Mesenchymal stem cell (in vitro differentiated cells and primary cell): Measurements from ENCODE around the gene TBC1D17.

ENCODE experiments used
- DNase-seq: peaks from one replicate; pipeline ENCODE4 v3.0.0-alpha.2; 2013
- H2AFZ ChIP-seq: one replicate; pipeline ENCODE4 v1.6.1; 2013; ENCODE audit warnings: low read depth, mild to moderate bottlenecking, control low read depth, inconsistent platforms, low read length, moderate library complexity
- H2AK5ac ChIP-seq: 2 replicates; pipeline ENCODE4 v1.6.1; 2013; ENCODE audit warnings: low read length, moderate library complexity, mild to moderate bottlenecking, inconsistent platforms; ENCODE audit not compliant: severe bottlenecking
- H2BK120ac ChIP-seq: one replicate; pipeline ENCODE4 v1.6.1; 2013; ENCODE audit warnings: low read depth, mild to moderate bottlenecking, inconsistent platforms, low read length, moderate library complexity
- H2BK12ac ChIP-seq, 2 experiments: one replicate each; pipeline ENCODE4 v1.6.1; 2013; ENCODE audit warnings: inconsistent platforms in 2 of 2, low read length in 2 of 2, mild to moderate bottlenecking in 2 of 2, moderate library complexity in 2 of 2, control low read depth in 1 of 2
- H2BK15ac ChIP-seq: one replicate; pipeline ENCODE4 v1.6.1; 2013; ENCODE audit warnings: mild to moderate bottlenecking, low read depth, inconsistent platforms; ENCODE audit not compliant: poor library complexity, severe bottlenecking
- H2BK5ac ChIP-seq: 2 replicates; pipeline ENCODE4 v1.6.1; 2013; ENCODE audit warnings: low read depth, mild to moderate bottlenecking, low read length, control low read depth, inconsistent platforms; ENCODE audit not compliant: poor library complexity, severe bottlenecking
- H3K14ac ChIP-seq, 2 experiments: one replicate each; pipeline ENCODE4 v1.6.1; 2013; ENCODE audit warnings: inconsistent platforms in 2 of 2, low read length in 2 of 2, control low read depth in 1 of 2, mild to moderate bottlenecking in 1 of 2, moderate library complexity in 1 of 2
- H3K18ac ChIP-seq, 2 experiments: one replicate each; pipeline ENCODE4 v1.6.1; 2013; ENCODE audit warnings: inconsistent platforms in 2 of 2, low read length in 2 of 2, control low read depth in 1 of 2, low read depth in 1 of 2, mild to moderate bottlenecking in 1 of 2
- H3K23ac ChIP-seq, 2 experiments: one replicate each; pipeline ENCODE4 v1.6.1; 2013; ENCODE audit warnings: inconsistent platforms in 2 of 2, low read length in 2 of 2, mild to moderate bottlenecking in 2 of 2, moderate library complexity in 2 of 2, control low read depth in 1 of 2
- H3K27ac ChIP-seq: 2 replicates; pipeline ENCODE4 v1.5.1; 2013; ENCODE audit warnings: mild to moderate bottlenecking, moderate library complexity, low read length, control low read depth, inconsistent platforms; ENCODE audit not compliant: poor library complexity, severe bottlenecking
- H3K27me3 ChIP-seq, 2 experiments: 2 replicates each; pipeline versions ENCODE4 v1.6.1 to v1.7.0; 2013; ENCODE audit warnings: low read length in 2 of 2, mild to moderate bottlenecking in 2 of 2, moderate library complexity in 2 of 2, control low read depth in 1 of 2, inconsistent platforms in 1 of 2; ENCODE audit not compliant: control insufficient read depth in 1 of 2, insufficient read depth in 1 of 2
- H3K36me3 ChIP-seq, 2 experiments: 2 replicates each; pipeline versions ENCODE4 v1.6.1 to v1.7.0; 2013; ENCODE audit warnings: low read length in 2 of 2, control low read depth in 1 of 2, inconsistent platforms in 1 of 2, low read depth in 1 of 2, mild to moderate bottlenecking in 1 of 2; ENCODE audit not compliant: insufficient read depth in 2 of 2, control insufficient read depth in 1 of 2
- H3K4ac ChIP-seq, 2 experiments: one replicate each; pipeline ENCODE4 v1.6.1; 2013; ENCODE audit warnings: inconsistent platforms in 2 of 2, low read length in 2 of 2, mild to moderate bottlenecking in 2 of 2, moderate library complexity in 2 of 2, control low read depth in 1 of 2, low read depth in 1 of 2
- H3K4me1 ChIP-seq: 2 replicates; pipeline ENCODE4 v1.6.1; 2013; ENCODE audit warnings: low read depth, low read length, control low read depth; ENCODE audit not compliant: control insufficient read depth, insufficient read depth
- H3K4me2 ChIP-seq: 2 replicates; pipeline ENCODE4 v1.6.1; 2013; ENCODE audit warnings: low read length, mild to moderate bottlenecking, inconsistent platforms; ENCODE audit not compliant: poor library complexity, severe bottlenecking
- H3K4me3 ChIP-seq, 2 experiments: 2 replicates each; pipeline versions ENCODE4 v1.5.1 to v1.7.0; 2013; ENCODE audit warnings: low read length in 2 of 2, mild to moderate bottlenecking in 2 of 2, control low read depth in 1 of 2, low read depth in 1 of 2; ENCODE audit not compliant: insufficient read depth in 1 of 2
- H3K79me1 ChIP-seq: replicated peaks from 2 replicates; pipeline ENCODE4 v1.6.1; 2013; ENCODE audit warnings: mild to moderate bottlenecking, control low read depth, low read length, inconsistent platforms; ENCODE audit not compliant: poor library complexity, severe bottlenecking
- H3K9ac ChIP-seq: 2 replicates; pipeline ENCODE4 v1.7.0; 2013; ENCODE audit warnings: mild to moderate bottlenecking, low read length, moderate library complexity
- H3K9me3 ChIP-seq: 2 replicates; pipeline ENCODE4 v1.7.0; 2013; ENCODE audit warnings: mild to moderate bottlenecking, low read length; ENCODE audit not compliant: control insufficient read depth
- H4K8ac ChIP-seq: one replicate; pipeline ENCODE4 v1.6.1; 2013; ENCODE audit warnings: inconsistent platforms, mild to moderate bottlenecking, low read length, moderate library complexity
- H4K91ac ChIP-seq: one replicate; pipeline ENCODE4 v1.6.1; 2013; ENCODE audit warnings: mild to moderate bottlenecking, low read length, inconsistent platforms
- WGBS: methylation state at CpG from one replicate; pipeline ENCODE4 v1.1.7; 2013; ENCODE audit warnings: mixed read lengths; 5-methylcytosine and 5-hydroxymethylcytosine counted together

Gene TBC1D17

GRCh38 chr19:49929611-49930482 is 52.3 kb downstream of the TBC1D17 start:
- Histone ChIP-seq H2BK15ac (no peak overlapping the region), H2BK12ac (peak overlapping the region in 1 of 2 experiments; percentile 17), H3K27ac (peak overlapping the region; percentile 84), H2BK5ac (peak overlapping the region; percentile 60), H3K4me1 (peaks cover 16% of the 10 kb centered on the region), H2BK120ac (peak overlapping the region; percentile 21), H3K14ac (peak overlapping the region in 1 of 2 experiments; percentile 87), H3K36me3 (peaks cover 37 to 38% of the 10 kb centered on the region in 2 experiments), H3K18ac (peak overlapping the region; percentile 96 to 97), H3K9ac (peak overlapping the region; percentile 97), H2AK5ac (no peak overlapping the region), H4K91ac (peak overlapping the region; percentile 96), H3K9me3 (no peaks in the 10 kb centered on the region), H4K8ac (peak overlapping the region; percentile 91), H3K27me3 (no peaks in the 10 kb centered on the region), H3K79me1 (peaks cover 21% of the 10 kb centered on the region), H2AFZ (peak overlapping the region; percentile 59), H3K4me2 (peak overlapping the region; percentile 90), H3K4me3 (peak overlapping the region; percentile 82 to 98), H3K4ac (peak overlapping the region in 1 of 2 experiments; percentile 29), H3K23ac (no peak overlapping the region)
- DNase-seq: peak; percentile 97
- 4% methylated on average over 40 of the region's 43 CpGs for WGBS

- H3K4me2 ChIP-seq: peak overlapping the region; percentile 90
- H3K18ac ChIP-seq: peak overlapping the region in 1 of 2 experiments; percentile 52
- H3K27ac ChIP-seq: no peak overlapping the region
- no peaks in the 10 kb centered on the region for H3K9me3 ChIP-seq
- peaks cover 16% of the 10 kb centered on the region for H3K4me1 ChIP-seq
- peaks cover 33 to 37% of the 10 kb centered on the region in 2 experiments for H3K36me3 ChIP-seq
- H2BK12ac ChIP-seq: peak overlapping the region in 1 of 2 experiments; percentile 61
- peak overlapping the region; percentile 8 for H2AK5ac ChIP-seq
- no peak overlapping the region for H2BK15ac ChIP-seq
- H3K23ac ChIP-seq: no peak overlapping the region
- H3K14ac ChIP-seq: no peak overlapping the region
- H3K4ac ChIP-seq: no peak overlapping the region
- peak overlapping the region; percentile 3 for H4K8ac ChIP-seq
- peaks cover 19% of the 10 kb centered on the region for H3K79me1 ChIP-seq
- H3K9ac ChIP-seq: no peak overlapping the region
- H3K4me3 ChIP-seq: peak overlapping the region in 1 of 2 experiments; percentile 35
- no peak overlapping the region for H2BK120ac ChIP-seq
- H2BK5ac ChIP-seq: no peak overlapping the region
- no peaks in the 10 kb centered on the region for H3K27me3 ChIP-seq
- H4K91ac ChIP-seq: peak overlapping the region; percentile 89
- no peak overlapping the region for H2AFZ ChIP-seq
- WGBS: 75% methylated on average over 15 of the region's 15 CpGs
- DNase-seq: peak; percentile 12
These were observed 53.0 kb downstream of the TBC1D17 start for GRCh38 chr19:49930483-49931011.

- Histone ChIP-seq H2BK15ac (no peak overlapping the region), H3K9me3 (no peaks in the 10 kb centered on the region), H4K8ac (no peak overlapping the region), H3K4me3 (no peak overlapping the region), H3K36me3 (peaks cover 28 to 37% of the 10 kb centered on the region in 2 experiments), H2BK120ac (no peak overlapping the region), H2BK12ac (no peak overlapping the region), H3K4me2 (no peak overlapping the region), H3K23ac (no peak overlapping the region), H3K79me1 (peaks cover 19% of the 10 kb centered on the region), H2AFZ (no peak overlapping the region), H3K18ac (no peak overlapping the region), H3K4ac (no peak overlapping the region), H3K9ac (no peak overlapping the region), H3K14ac (no peak overlapping the region), H3K27ac (no peak overlapping the region), H2AK5ac (no peak overlapping the region), H3K27me3 (peaks cover 0 to under 1% of the 10 kb centered on the region in 2 experiments), H2BK5ac (no peak overlapping the region), H4K91ac (no peak overlapping the region), H3K4me1 (peaks cover 16% of the 10 kb centered on the region)
- over 99% methylated on average over 7 of the region's 7 CpGs for WGBS
- no peak for DNase-seq
These were observed 54.0 kb downstream of the TBC1D17 start for GRCh38 chr19:49931293-49932040.
